Mammary epithelial cell (primary cell): ENCODE measurements around the gene VPS4A.

Experiments
- CTCF ChIP-seq, 2 donors: IDR thresholded peaks in 1 of 2; conservative IDR thresholded peaks in 1 of 2; 2 replicates each; pipeline ENCODE4 v1.5.1; 2011 to 2012; ENCODE audit warnings: inconsistent platforms in 2 of 2, low read length in 2 of 2, mild to moderate bottlenecking in 2 of 2, control low read depth in 1 of 2, low read depth in 1 of 2; ENCODE audit not compliant: insufficient read depth in 1 of 2; ENCODE audit errors: extremely low read depth in 1 of 2
- EZH2 ChIP-seq: IDR thresholded peaks from 2 replicates; pipeline ENCODE4 v1.6.1; 2012; ENCODE audit warnings: low read length, inconsistent platforms, borderline replicate concordance

GRCh38 chr16:69365901-69366300 lies 54.8 kb downstream of the VPS4A start:
- no peak for TF ChIP-seq CTCF (conservative IDR thresholded peaks at IDR 0.05 in 1 of 2, IDR thresholded peaks at IDR 0.05 in 1 of 2; ENCODE audit: extremely low read depth in 1 of 2, insufficient read depth in 1 of 2, low read depth in 1 of 2, low read length in 2 of 2)
- no peak for TF ChIP-seq EZH2
